MM.1S (cell line): ENCODE data around the gene HSPB7.

Source experiments
- DNase-seq: peaks from one replicate; pipeline ENCODE4 v3.0.0-alpha.2; 2015
- H2AFZ ChIP-seq: fragments of 300-600 bp; sonication (generic); 2 replicates; pipeline ENCODE4 v1.6.0; 2016; ENCODE audit warnings: antibody characterized with exemption, low read length
- H3F3A ChIP-seq: fragments of 300-600 bp; sonication (generic); 2 replicates; pipeline ENCODE4 v1.6.1; 2016; ENCODE audit warnings: mild to moderate bottlenecking, antibody characterized with exemption, low read length, moderate library complexity, mixed read lengths; ENCODE audit not compliant: insufficient read depth
- H3K27ac ChIP-seq: fragments of 300-600 bp; sonication (generic); 2 replicates; pipeline ENCODE4 v1.5.1; 2016; ENCODE audit warnings: mild to moderate bottlenecking, low read length
- H3K27me3 ChIP-seq: fragments of 300-600 bp; sonication (generic); replicated peaks from 2 replicates; pipeline ENCODE4 v1.6.0; 2016; ENCODE audit warnings: low read length; ENCODE audit not compliant: insufficient read depth
- H3K36me3 ChIP-seq: fragments of 300-600 bp; sonication (generic); replicated peaks from 2 replicates; pipeline ENCODE4 v1.6.1; 2016; ENCODE audit warnings: mild to moderate bottlenecking, low read length, mixed read lengths; ENCODE audit not compliant: insufficient read depth
- H3K4me1 ChIP-seq: fragments of 300-600 bp; sonication (generic); 2 replicates; pipeline ENCODE4 v1.6.1; 2016; ENCODE audit warnings: low read length, mixed read lengths
- H3K4me2 ChIP-seq: fragments of 300-600 bp; sonication (generic); 2 replicates; pipeline ENCODE4 v1.6.0; 2016; ENCODE audit warnings: low read depth, low read length
- H3K4me3 ChIP-seq: fragments of 300-600 bp; sonication (generic); 2 replicates; pipeline ENCODE4 v1.5.1; 2016; ENCODE audit warnings: low read length, mixed read lengths
- H3K79me2 ChIP-seq: fragments of 300-600 bp; sonication (generic); 2 replicates; pipeline ENCODE4 v1.6.1; 2016; ENCODE audit warnings: mixed run types, low read length, mixed read lengths
- H3K9ac ChIP-seq: fragments of 300-600 bp; sonication (generic); 2 replicates; pipeline ENCODE4 v1.6.1; 2016; ENCODE audit warnings: low read length, mixed read lengths
- H3K9me2 ChIP-seq: fragments of 300-600 bp; sonication (generic); replicated peaks from 2 replicates; pipeline ENCODE4 v1.6.1; 2016; ENCODE audit warnings: mild to moderate bottlenecking, low read length, mixed read lengths; ENCODE audit not compliant: insufficient read depth
- H3K9me3 ChIP-seq: fragments of 300-600 bp; sonication (generic); replicated peaks from 2 replicates; pipeline ENCODE4 v1.6.1; 2016; ENCODE audit warnings: mild to moderate bottlenecking, low read length, mixed read lengths; ENCODE audit not compliant: insufficient read depth
- H4K20me1 ChIP-seq: fragments of 300-600 bp; sonication (generic); 2 replicates; pipeline ENCODE4 v1.6.1; 2016; ENCODE audit warnings: mild to moderate bottlenecking, low read length, moderate library complexity, mixed read lengths; ENCODE audit not compliant: insufficient read depth
- CTCF ChIP-seq: fragments of 300-600 bp; sonication (generic); IDR thresholded peaks from 2 replicates; pipeline ENCODE4 v1.5.1; 2016; ENCODE audit warnings: antibody characterized with exemption, low read length, mixed read lengths
- EZH2 ChIP-seq: fragments of 300-600 bp; sonication (generic); optimal IDR thresholded peaks from 2 replicates; pipeline ENCODE3; 2017; ENCODE audit warnings: low read depth, mild to moderate bottlenecking, antibody characterized with exemption, low read length, mixed read lengths
- EZH2phosphoT487 ChIP-seq: fragments of 300-600 bp; sonication (generic); IDR thresholded peaks from 2 replicates; pipeline ENCODE4 v1.6.1; 2018; ENCODE audit warnings: antibody characterized with exemption, low read length

The HSPB7 gene

GRCh38 chr1:16018308-16018707 is 465 bp upstream of the HSPB7 start:
- no peak overlapping the region for H3K9ac ChIP-seq
- no peak overlapping the region for H2AFZ ChIP-seq
- no peaks in the 10 kb centered on the region for H3K79me2 ChIP-seq
- H3K9me2 ChIP-seq, result no peaks in the 10 kb centered on the region
- H3K4me3 ChIP-seq, result no peak overlapping the region
- TF ChIP-seq EZH2phosphoT487 (no peak), EZH2 (no peak), CTCF (no peak)
- no peak overlapping the region for H3K4me2 ChIP-seq
- H3K4me1 ChIP-seq, result no peaks in the 10 kb centered on the region
- H4K20me1 ChIP-seq, result no peaks in the 10 kb centered on the region
- DNase-seq, result no peak
- H3K9me3 ChIP-seq, result no peaks in the 10 kb centered on the region
- H3K27me3 ChIP-seq, result peaks cover 74% of the 10 kb centered on the region
- no peaks in the 10 kb centered on the region for H3K36me3 ChIP-seq
- H3K27ac ChIP-seq, result no peak overlapping the region
- no peaks in the 10 kb centered on the region for H3F3A ChIP-seq

- H3K4me3 ChIP-seq, result no peak overlapping the region
- H3K9ac ChIP-seq, result no peak overlapping the region
- DNase-seq, result no peak
- H3K9me3 ChIP-seq, result no peaks in the 10 kb centered on the region
- H3K4me2 ChIP-seq, result no peak overlapping the region
- H3K79me2 ChIP-seq, result no peaks in the 10 kb centered on the region
- no peaks in the 10 kb centered on the region for H3K9me2 ChIP-seq
- H2AFZ ChIP-seq, result no peak overlapping the region
- no peaks in the 10 kb centered on the region for H3K36me3 ChIP-seq
- peaks cover 63% of the 10 kb centered on the region for H3K27me3 ChIP-seq
- no peaks in the 10 kb centered on the region for H3F3A ChIP-seq
- peaks cover 5% of the 10 kb centered on the region; the same call in 1 of the 2 replicates for H3K4me1 ChIP-seq
- H4K20me1 ChIP-seq, result no peaks in the 10 kb centered on the region
- no peak overlapping the region for H3K27ac ChIP-seq
- TF ChIP-seq EZH2 (no peak), CTCF (no peak)
These were observed 775 bp downstream of the HSPB7 start for GRCh38 chr1:16017076-16017460.

- no peaks in the 10 kb centered on the region for H3K9me3 ChIP-seq
- peaks cover 5% of the 10 kb centered on the region; the same call in 1 of the 2 replicates for H3K4me1 ChIP-seq
- no peaks in the 10 kb centered on the region for H3K79me2 ChIP-seq
- H3K36me3 ChIP-seq, result no peaks in the 10 kb centered on the region
- no peak overlapping the region for H3K27ac ChIP-seq
- no peak overlapping the region for H3K9ac ChIP-seq
- H4K20me1 ChIP-seq, result no peaks in the 10 kb centered on the region
- no peaks in the 10 kb centered on the region for H3F3A ChIP-seq
- H2AFZ ChIP-seq, result no peak overlapping the region
- H3K4me2 ChIP-seq, result no peak overlapping the region
- TF ChIP-seq EZH2phosphoT487, result no peak
- TF ChIP-seq EZH2, result no peak
- no peak for TF ChIP-seq CTCF
- no peak for DNase-seq
- no peaks in the 10 kb centered on the region for H3K9me2 ChIP-seq
- no peak overlapping the region for H3K4me3 ChIP-seq
- peaks cover 55% of the 10 kb centered on the region for H3K27me3 ChIP-seq
These were observed 1.6 kb downstream of the HSPB7 start for GRCh38 chr1:16015960-16016901.
